Neural cell (in vitro differentiated cells): ENCODE data around the gene MRPS35. TPM values are rescaled to one million over a fixed set of nuclear protein-coding genes. Genes with fewer than 3 reads are reported as not detected.

ENCODE experiments used
- H2AFZ ChIP-seq: fragments of 200-600, 300-800 bp; sonication (generic), shearing (Covaris generic); 2 replicates; pipeline ENCODE4 v1.6.0; 2014; ENCODE audit warnings: low read depth, mild to moderate bottlenecking, antibody characterized with exemption, low read length, moderate library complexity
- H3F3A ChIP-seq: fragments of 200-600 bp; shearing (Covaris generic); 2 replicates; pipeline ENCODE4 v1.6.1; 2016; ENCODE audit warnings: mild to moderate bottlenecking, moderate library complexity, mixed read lengths, antibody characterized with exemption, low read length; ENCODE audit not compliant: insufficient read depth, poor library complexity, severe bottlenecking
- H3K27ac ChIP-seq: fragments of 200-600, 300-800 bp; sonication (generic), shearing (Covaris generic); 2 replicates; pipeline ENCODE4 v1.5.1; 2014; ENCODE audit warnings: mild to moderate bottlenecking, low read length, moderate library complexity
- H3K27me3 ChIP-seq: fragments of 300-800, 200-600 bp; sonication (generic), shearing (Covaris generic); 2 replicates; pipeline ENCODE4 v1.6.0; 2014; ENCODE audit warnings: mild to moderate bottlenecking, low read depth, low read length, moderate library complexity; ENCODE audit not compliant: insufficient read depth
- H3K36me3 ChIP-seq: fragments of 300-800, 200-600 bp; sonication (generic), shearing (Covaris generic); 2 replicates; pipeline ENCODE4 v1.5.1; 2014; ENCODE audit warnings: mild to moderate bottlenecking, antibody characterized with exemption, low read length, moderate library complexity; ENCODE audit not compliant: insufficient read depth
- H3K4me2 ChIP-seq: fragments of 300-800, 200-600 bp; sonication (generic), shearing (Covaris generic); 2 replicates; pipeline ENCODE4 v1.6.0; 2014; ENCODE audit warnings: mild to moderate bottlenecking, low read length
- H3K4me3 ChIP-seq: fragments of 300-800, 200-600 bp; sonication (generic), shearing (Covaris generic); 2 replicates; pipeline ENCODE4 v1.5.1; 2014; ENCODE audit warnings: mild to moderate bottlenecking, low read length, moderate library complexity
- H3K79me2 ChIP-seq: fragments of 200-600 bp; shearing (Covaris generic); replicated peaks from 2 replicates; pipeline ENCODE4 v1.6.0; 2014; ENCODE audit warnings: mild to moderate bottlenecking, low read length, moderate library complexity; ENCODE audit not compliant: insufficient read depth
- H3K9ac ChIP-seq: fragments of 300-800, 200-600 bp; sonication (generic), shearing (Covaris generic); 2 replicates; pipeline ENCODE4 v1.6.1; 2016; ENCODE audit warnings: mild to moderate bottlenecking, low read length, mixed read lengths
- H3K9me2 ChIP-seq: fragments of 200-600 bp; shearing (Covaris generic); 2 replicates; pipeline ENCODE4 v1.6.1; 2016; ENCODE audit warnings: mild to moderate bottlenecking, low read length, mixed read lengths; ENCODE audit not compliant: insufficient read depth
- H3K9me3 ChIP-seq: fragments of 200-600, 300-800 bp; sonication (generic), shearing (Covaris generic); 2 replicates; pipeline ENCODE4 v1.6.1; 2016; ENCODE audit warnings: mild to moderate bottlenecking, mixed run types, low read length, moderate library complexity, mixed read lengths
- H4K20me1 ChIP-seq: fragments of 200-600 bp; shearing (Covaris generic); 2 replicates; pipeline ENCODE4 v1.6.1; 2016; ENCODE audit warnings: mild to moderate bottlenecking, mixed run types; ENCODE audit not compliant: insufficient read depth
- CTCF ChIP-seq: fragments of 450-650 bp; IDR thresholded peaks from 2 replicates; pipeline ENCODE4 v1.5.1; 2014; ENCODE audit warnings: antibody characterized with exemption, mild to moderate bottlenecking, moderate library complexity; ENCODE audit not compliant: poor library complexity, severe bottlenecking
- EP300 ChIP-seq: fragments of 450-650 bp; conservative IDR thresholded peaks from 2 replicates; pipeline ENCODE4 v1.6.1; 2014; ENCODE audit warnings: antibody characterized with exemption, mild to moderate bottlenecking, moderate library complexity; ENCODE audit not compliant: poor library complexity, severe bottlenecking
- EZH2 ChIP-seq: fragments of 200-600, 300-800 bp; shearing (Covaris generic), sonication (generic); IDR thresholded peaks from 2 replicates; pipeline ENCODE4 v1.6.1; 2014; ENCODE audit warnings: antibody characterized with exemption, low read length, borderline replicate concordance, mild to moderate bottlenecking; ENCODE audit not compliant: insufficient read depth, poor library complexity, severe bottlenecking
- MXI1 ChIP-seq: fragments of 450-650 bp; conservative IDR thresholded peaks from 2 replicates; pipeline ENCODE4 v1.6.1; 2014; ENCODE audit warnings: antibody characterized with exemption, mild to moderate bottlenecking; ENCODE audit not compliant: poor library complexity, severe bottlenecking
- POLR2AphosphoS5 ChIP-seq: IDR thresholded peaks from 2 replicates; pipeline ENCODE4 v1.6.1; 2012
- RAD21 ChIP-seq: fragments of 450-650 bp; conservative IDR thresholded peaks from 2 replicates; pipeline ENCODE4 v1.6.1; 2014; ENCODE audit warnings: antibody characterized with exemption, mild to moderate bottlenecking, moderate library complexity
- REST ChIP-seq: IDR thresholded peaks from 2 replicates; pipeline ENCODE4 v1.6.1; 2012; ENCODE audit warnings: borderline replicate concordance
- SMC3 ChIP-seq: fragments of 450-650 bp; conservative IDR thresholded peaks from 2 replicates; pipeline ENCODE4 v1.6.1; 2014; ENCODE audit warnings: antibody characterized with exemption, mild to moderate bottlenecking, moderate library complexity; ENCODE audit not compliant: poor library complexity
- TAF1 ChIP-seq: IDR thresholded peaks from 2 replicates; pipeline ENCODE4 v1.6.1; 2012; ENCODE audit warnings: low read depth
- polyA plus RNA-seq: library from polyadenylated mRNA; depleted of rRNA; stranded (reverse); fragments of >200 nt; gene quantifications from 2 replicates; pipeline ENCODE4 v1.2.3, GENCODE V29; 2014

MRPS35 gene
- polyA plus RNA-seq, 1 donor from 2014 or later, result 105 TPM

DNA sequence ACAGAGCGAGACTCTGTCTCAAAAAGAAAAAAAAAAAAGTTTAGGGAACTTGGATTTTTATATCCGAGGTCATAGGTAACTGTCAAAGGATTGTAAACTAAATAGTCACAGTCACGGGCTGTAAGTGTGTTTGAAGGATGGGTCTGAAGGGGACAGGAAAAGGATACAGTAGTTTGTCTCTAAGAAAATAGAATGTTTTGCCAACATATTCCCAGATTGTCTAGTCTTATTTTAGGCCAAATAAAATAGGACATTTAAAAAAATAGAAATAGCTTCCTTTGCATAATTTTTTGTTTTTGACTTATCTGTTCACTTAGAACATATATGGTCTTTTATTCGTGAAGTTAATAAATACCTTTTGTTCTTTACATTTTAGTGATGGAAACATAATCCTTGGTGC lies 38.6 kb upstream of the MRPS35 start:
- H3K79me2 ChIP-seq, result no peaks in the 10 kb centered on the region
- H3K9ac ChIP-seq, result no peak overlapping the region
- no peaks in the 10 kb centered on the region for H3F3A ChIP-seq
- H3K4me3 ChIP-seq, result no peak overlapping the region
- peaks cover 7% of the 10 kb centered on the region for H3K36me3 ChIP-seq
- H3K9me3 ChIP-seq, result no peaks in the 10 kb centered on the region
- TF ChIP-seq MXI1 (no peak), TAF1 (no peak)
- no peak overlapping the region for H3K27ac ChIP-seq
- no peaks in the 10 kb centered on the region for H3K27me3 ChIP-seq
- H2AFZ ChIP-seq, result no peak overlapping the region
- no peaks in the 10 kb centered on the region for H4K20me1 ChIP-seq
- no peaks in the 10 kb centered on the region for H3K9me2 ChIP-seq
- no peak overlapping the region for H3K4me2 ChIP-seq

DNA sequence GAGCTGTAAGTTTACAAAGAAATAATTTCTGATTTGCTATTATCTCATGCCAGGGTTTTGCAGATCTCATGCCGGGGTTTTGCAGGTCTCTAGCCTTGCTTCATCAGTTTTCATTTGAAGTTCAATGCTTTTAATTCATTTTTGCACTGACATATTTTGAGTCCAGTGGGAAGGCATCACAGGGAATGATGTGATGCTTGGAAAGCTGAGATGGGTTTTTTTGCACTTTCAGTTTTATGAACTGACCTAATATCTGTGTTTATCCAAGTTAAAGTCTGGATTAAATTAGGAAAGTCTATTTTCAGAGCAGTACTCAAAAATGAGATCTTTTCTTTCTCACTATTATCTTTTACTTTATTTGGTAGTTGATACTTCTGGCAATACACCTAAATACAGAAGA lies 38.0 kb upstream of the MRPS35 start:
- Histone ChIP-seq H3F3A (no peaks in the 10 kb centered on the region), H3K27me3 (no peaks in the 10 kb centered on the region), H3K9ac (no peak overlapping the region), H2AFZ (no peak overlapping the region), H3K4me2 (no peak overlapping the region), H3K4me3 (no peak overlapping the region), H3K9me3 (no peaks in the 10 kb centered on the region), H3K79me2 (no peaks in the 10 kb centered on the region), H3K36me3 (peaks cover 4% of the 10 kb centered on the region), H3K9me2 (no peaks in the 10 kb centered on the region), H4K20me1 (no peaks in the 10 kb centered on the region), H3K27ac (no peak overlapping the region)
- TF ChIP-seq RAD21 (no peak), REST (no peak), TAF1 (no peak), EZH2 (no peak), MXI1 (no peak), CTCF (no peak), POLR2AphosphoS5 (no peak), EP300 (no peak), SMC3 (no peak)

GRCh38 chr12:27673101-27673718 lies 37.4 kb upstream of the MRPS35 start:
- no peak overlapping the region for H2AFZ ChIP-seq
- no peaks in the 10 kb centered on the region for H3K36me3 ChIP-seq
- H3K27ac ChIP-seq, result no peak overlapping the region
- H4K20me1 ChIP-seq, result no peaks in the 10 kb centered on the region
- no peaks in the 10 kb centered on the region for H3K79me2 ChIP-seq
- no peaks in the 10 kb centered on the region for H3K9me3 ChIP-seq
- no peaks in the 10 kb centered on the region for H3F3A ChIP-seq
- no peak overlapping the region for H3K4me3 ChIP-seq
- H3K9me2 ChIP-seq, result no peaks in the 10 kb centered on the region
- TF ChIP-seq CTCF (no peak), EZH2 (no peak), TAF1 (no peak), RAD21 (no peak), MXI1 (no peak), SMC3 (no peak), POLR2AphosphoS5 (no peak), REST (no peak), EP300 (no peak)
- no peak overlapping the region for H3K9ac ChIP-seq
- H3K27me3 ChIP-seq, result no peaks in the 10 kb centered on the region
- H3K4me2 ChIP-seq, result no peak overlapping the region
